NCI-H524 (cell line): ENCODE measurements around the gene EEF1G.
A peak's percentile ranks its signal among the peaks of the same experiment; 100 is the strongest.
"Not testable (repeated sequence)": the region's sequence is repeated elsewhere in the genome, so short reads cannot be mapped to it uniquely, and the experiment has no call there.

Experiments
- DNase-seq, 2 experiments: peaks; one replicate each; lab custom pipeline; 2025; lab: John Stamatoyannopoulos, UW

The EEF1G gene

GRCh38 chr11:62603776-62604299 is 30.1 kb upstream of the EEF1G start:
- DNase-seq = no peak

- DNase-seq = no peak
Measured at GRCh38 chr11:62603072-62603408, 29.3 kb upstream of the EEF1G start.

- peak; percentile 46 to 57 for DNase-seq
Measured at GRCh38 chr11:62602141-62603071, 28.7 kb upstream of the EEF1G start.

GRCh38 chr11:62601372-62602140 is 27.9 kb upstream of the EEF1G start, which contains the start of gene MTA2:
TSS of gene MTA2 (minus strand) at chr11:62601865. CDS start at chr11:62601450, 415 bp downstream.
- peak; percentile 93 to 95 for DNase-seq

- DNase-seq = peak in 1 of 2 experiments; percentile 33
Measured at GRCh38 chr11:62601122-62601371, 27.4 kb upstream of the EEF1G start.

GRCh38 chr11:62600367-62601121 is 26.9 kb upstream of the EEF1G start:
- DNase-seq = no peak

GRCh38 chr11:62599901-62600300 is 26.2 kb upstream of the EEF1G start:
- no peak for DNase-seq

DNA sequence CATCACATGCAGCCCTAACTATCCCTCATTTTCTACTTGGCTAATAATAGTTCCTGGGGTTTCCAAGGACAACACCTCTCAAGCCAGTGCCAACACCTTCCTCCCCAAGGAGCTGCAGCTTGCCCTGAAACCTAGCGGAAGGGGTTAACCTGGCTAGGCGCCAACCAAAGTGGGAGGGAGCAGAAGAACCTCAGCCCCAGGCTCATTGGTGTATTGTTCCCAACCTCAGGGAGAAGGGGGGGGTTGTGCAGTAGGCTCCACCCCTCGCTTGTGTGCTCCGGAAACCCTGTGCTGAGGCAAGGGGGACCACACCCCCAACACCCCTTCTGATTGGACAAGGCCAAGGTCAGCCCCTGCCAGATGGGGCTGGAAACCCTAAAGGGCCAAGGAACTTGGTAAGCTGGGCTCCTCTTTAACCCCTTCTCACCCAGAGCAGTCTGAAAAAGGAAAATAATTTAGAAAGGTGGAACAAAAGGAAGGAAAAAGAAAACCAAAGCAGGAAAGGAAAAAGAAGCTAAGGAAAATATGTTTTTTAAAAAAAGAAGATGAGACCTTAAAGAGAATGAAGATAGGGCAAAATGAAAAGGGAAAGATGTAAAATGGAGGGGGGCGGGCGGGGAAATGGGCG is 25.5 kb upstream of the EEF1G start:
- peak; percentile 84 to 91 for DNase-seq

GRCh38 chr11:62595124-62595523 is 21.4 kb upstream of the EEF1G start:
- no peak for DNase-seq

DNA sequence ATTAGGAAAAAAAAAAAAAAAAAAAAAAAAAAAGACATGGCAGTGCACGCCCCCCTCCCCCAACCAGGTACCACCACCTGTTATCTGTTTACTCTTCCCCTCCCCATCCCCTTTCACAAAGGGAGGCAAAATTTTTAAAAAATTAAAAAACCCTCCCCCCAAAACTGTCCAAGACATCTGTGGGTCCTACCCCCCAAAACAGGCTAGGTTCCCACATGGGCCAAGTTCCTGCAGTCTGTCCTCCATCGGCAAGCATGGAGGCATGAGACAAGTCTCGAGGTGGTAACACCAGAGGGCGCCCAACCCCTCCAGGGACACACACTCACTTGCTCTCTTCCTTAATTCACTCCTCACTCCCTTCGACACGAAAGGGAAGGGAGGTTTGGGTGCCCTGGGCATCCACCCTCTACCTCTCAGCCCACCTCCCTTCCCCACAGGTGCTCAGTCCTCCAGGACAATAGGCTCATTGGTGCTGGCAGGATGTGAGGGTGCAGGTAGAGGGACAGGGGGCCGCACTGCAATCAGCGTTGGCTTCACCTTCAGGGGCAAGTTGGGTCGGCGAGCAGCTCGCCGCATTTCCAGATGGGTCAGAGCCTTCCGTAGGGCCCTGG is 19.8 kb upstream of the EEF1G start:
- peak in 1 of 2 experiments; percentile 59 for DNase-seq

DNA sequence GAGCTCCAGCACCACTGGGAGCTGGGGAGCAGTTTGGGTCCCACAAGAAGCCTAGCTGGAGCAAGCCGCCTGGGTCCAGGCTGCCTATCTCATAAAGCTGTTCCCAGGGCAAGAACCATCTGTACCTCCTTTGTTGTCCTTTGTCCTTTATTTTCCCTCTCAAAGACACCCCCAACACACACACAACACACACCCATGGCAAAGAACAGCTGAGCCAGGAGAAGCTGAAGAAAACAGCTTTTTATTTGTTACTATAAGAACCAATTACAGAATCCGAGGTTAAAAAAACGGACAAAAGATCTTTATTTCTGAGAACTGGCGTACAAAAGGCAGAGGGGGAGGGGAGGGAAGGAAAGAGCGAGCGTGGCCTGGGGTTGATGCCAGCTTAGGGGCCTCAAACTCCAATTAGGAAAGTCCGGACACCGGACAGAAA is 19.3 kb upstream of the EEF1G start:
- no peak for DNase-seq

DNA sequence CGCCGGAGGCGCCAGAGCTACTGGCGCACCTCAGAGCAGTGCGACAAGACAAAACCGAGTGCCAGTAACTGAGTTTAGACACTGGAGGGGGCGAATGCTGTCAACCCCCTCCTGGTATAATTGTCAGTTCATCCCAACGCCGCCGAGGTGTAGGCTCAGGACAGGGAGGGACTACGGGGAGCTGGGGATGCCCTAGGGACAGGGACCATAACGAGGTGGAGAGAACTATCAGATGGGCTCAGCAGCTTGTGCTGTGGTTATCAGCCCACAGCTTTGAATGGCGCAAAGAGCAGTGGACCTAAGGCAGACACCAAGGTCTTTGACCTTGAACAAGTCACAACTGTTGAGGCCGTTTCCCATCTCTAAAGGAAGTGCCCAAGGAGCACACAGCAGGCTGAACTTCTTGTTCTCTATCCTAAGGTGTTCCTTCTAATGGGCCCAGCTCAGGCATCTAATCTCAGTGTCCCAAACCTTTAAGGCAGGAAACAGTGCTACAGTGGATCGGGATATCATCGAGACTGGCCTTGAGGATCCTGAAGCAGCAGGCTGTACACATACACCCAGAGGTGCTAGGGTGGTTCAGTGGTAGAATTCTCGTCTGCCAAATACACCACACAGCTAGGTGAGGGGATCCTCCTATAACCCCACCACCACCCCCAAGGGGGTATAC is 18.6 kb upstream of the EEF1G start:
- DNase-seq = peak in 1 of 2 experiments; percentile 33

GRCh38 chr11:62591448-62592145 is 17.9 kb upstream of the EEF1G start, which contains the start of gene TUT1:
TSS of gene TUT1 (minus strand) at chr11:62591523. CDS start at chr11:62591485, 38 bp downstream.
- peak; percentile 96 to 99 for DNase-seq

DNA sequence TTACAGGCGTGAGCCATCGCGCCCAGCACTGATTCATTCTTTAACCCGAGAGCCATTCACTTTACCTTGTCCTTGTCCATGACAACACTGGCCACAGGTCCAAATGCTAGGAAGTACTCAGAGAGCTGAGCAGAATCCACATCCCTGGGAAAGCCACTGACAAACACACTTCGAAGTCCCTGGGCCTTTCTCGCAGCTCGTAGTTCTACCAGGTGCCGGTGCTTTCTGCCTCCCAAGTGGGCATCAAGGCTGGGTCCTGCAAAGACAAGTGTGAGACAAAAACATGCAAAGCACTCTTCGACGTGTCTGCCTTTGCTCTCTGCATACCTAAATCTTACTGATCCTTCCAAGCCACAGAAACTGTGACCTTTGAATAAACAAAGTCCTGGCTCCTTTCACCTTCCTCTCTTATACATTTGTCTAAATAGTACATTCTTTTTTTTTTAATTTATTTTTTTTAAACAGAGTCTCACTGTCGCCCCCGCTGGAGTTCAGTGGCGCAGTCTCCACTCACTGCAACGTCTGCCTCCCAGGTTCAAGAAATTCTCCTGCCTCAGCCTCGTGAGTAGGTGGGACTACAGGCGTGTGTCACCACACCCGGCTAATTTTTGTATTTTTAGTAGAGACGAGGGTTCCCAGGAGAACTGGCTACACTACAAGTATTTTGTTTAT is 15.4 kb upstream of the EEF1G start:
- no peak for DNase-seq

DNA sequence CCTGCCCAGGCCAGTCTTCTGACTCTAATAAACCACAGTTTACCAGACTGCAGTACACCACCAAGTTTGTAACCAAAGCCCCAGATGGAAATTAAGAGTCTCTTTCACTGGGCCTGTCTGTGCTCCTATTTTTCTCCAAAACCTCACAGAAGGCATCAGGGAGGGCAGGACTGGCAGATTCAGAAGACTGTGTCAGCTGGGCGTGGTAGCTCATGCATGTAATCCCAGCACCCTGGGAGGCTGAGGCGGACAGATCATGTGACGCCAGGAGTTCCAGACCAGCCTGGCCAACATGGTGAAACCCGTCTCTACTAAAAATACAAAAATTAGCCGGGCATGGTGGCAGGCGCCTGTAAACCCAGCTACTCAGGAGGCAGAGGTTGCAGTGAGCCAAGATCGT is 11.7 kb upstream of the EEF1G start:
- not testable (repeated sequence) for DNase-seq

DNA sequence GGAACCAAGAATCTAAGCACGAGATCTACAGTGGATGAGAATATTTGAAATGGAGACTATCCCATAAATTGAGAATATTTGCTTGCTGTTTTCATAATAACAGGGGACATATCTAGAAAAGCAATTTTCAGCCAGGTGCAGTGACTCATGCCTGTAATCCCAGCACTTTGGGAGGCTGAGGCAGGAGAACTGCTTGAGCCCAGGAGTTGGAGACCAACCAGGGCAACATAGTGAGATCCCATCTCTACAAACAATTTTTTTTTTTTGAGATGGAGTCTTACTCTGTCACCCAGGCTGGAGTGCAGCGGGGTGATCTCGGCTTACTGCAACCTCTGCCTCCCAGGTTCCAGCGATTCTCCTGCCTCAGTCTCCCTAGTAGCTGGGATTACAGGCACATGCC is 8.0 kb upstream of the EEF1G start:
- DNase-seq = not testable (repeated sequence)

GRCh38 chr11:62580959-62581715 is 7.4 kb upstream of the EEF1G start:
- DNase-seq = no peak

DNA sequence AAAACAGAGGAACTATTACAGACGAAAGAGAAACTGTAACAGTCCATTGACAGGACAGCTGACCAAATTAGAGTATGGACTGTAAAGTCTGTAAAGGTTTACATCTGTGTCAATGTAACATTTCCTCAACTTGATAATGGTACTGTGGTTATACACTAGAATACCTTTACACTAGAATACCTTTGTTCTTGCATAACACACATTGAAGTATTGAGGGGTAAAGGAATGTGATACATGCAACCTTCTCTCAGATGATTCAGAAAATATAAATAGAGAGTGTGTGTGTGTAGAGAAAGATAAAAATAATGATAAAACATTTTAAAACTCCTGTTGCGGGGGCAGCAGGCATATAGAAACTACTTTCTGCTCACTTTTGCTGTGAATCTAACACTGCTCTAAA is 5.6 kb upstream of the EEF1G start:
- no peak for DNase-seq

GRCh38 chr11:62578541-62578940 is 4.8 kb upstream of the EEF1G start:
- no peak for DNase-seq
